Measurements from ENCODE around the gene SDK1. TPM values are rescaled to one million over a fixed set of nuclear protein-coding genes. Genes with fewer than 3 reads are reported as not detected.

Gene SDK1
- total and polyA plus RNA-seq, 2 experiments from 2014 or later = 2.1 to 10.0 TPM

DNA sequence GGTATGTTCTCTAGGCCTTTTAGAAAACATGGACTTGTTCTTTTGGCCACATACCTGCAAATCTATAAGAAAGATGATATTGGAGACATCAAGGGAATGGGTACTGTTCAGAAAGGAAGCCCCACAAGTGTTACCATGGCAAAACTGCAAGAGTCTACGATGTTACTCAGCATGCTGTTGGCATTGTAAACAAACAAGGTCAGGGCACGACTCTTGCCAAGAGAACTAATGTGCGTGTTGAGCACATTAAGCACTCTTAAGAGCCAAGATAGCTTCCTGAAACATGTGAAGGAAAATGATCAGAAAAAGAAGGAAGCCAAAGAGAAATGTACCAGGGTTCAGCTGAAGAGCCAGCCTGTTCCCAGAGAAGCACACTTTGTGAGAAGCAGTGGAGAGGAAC lies 37.1 kb downstream of the SDK1 start (continued):
- TF ChIP-seq, protein P1, sequence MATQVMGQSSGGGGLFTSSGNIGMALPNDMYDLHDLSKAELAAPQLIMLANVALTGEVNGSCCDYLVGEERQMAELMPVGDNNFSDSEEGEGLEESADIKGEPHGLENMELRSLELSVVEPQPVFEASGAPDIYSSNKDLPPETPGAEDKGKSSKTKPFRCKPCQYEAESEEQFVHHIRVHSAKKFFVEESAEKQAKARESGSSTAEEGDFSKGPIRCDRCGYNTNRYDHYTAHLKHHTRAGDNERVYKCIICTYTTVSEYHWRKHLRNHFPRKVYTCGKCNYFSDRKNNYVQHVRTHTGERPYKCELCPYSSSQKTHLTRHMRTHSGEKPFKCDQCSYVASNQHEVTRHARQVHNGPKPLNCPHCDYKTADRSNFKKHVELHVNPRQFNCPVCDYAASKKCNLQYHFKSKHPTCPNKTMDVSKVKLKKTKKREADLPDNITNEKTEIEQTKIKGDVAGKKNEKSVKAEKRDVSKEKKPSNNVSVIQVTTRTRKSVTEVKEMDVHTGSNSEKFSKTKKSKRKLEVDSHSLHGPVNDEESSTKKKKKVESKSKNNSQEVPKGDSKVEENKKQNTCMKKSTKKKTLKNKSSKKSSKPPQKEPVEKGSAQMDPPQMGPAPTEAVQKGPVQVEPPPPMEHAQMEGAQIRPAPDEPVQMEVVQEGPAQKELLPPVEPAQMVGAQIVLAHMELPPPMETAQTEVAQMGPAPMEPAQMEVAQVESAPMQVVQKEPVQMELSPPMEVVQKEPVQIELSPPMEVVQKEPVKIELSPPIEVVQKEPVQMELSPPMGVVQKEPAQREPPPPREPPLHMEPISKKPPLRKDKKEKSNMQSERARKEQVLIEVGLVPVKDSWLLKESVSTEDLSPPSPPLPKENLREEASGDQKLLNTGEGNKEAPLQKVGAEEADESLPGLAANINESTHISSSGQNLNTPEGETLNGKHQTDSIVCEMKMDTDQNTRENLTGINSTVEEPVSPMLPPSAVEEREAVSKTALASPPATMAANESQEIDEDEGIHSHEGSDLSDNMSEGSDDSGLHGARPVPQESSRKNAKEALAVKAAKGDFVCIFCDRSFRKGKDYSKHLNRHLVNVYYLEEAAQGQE (IDR thresholded peaks at IDR 0.05; ENCODE audit: unreplicated experiment) = no peak
- TF ChIP-seq ZNF114 (CRISPR knock-in tag; IDR thresholded peaks at IDR 0.05) = no peak
- TF ChIP-seq EZH2 (IDR thresholded peaks at IDR 0.05; ENCODE audit: low read depth, unreplicated experiment) = no peak
- no peak for TF ChIP-seq JUNB (IDR thresholded peaks at IDR 0.05; ENCODE audit: unreplicated experiment)
- TF ChIP-seq NANOG (IDR thresholded peaks at IDR 0.05; ENCODE audit: borderline replicate concordance) = no peak
- no peak for TF ChIP-seq EZH2phosphoT487 (IDR thresholded peaks at IDR 0.05; ENCODE audit: unreplicated experiment)
- no peak for TF ChIP-seq CREB1 (CRISPR knock-in tag; IDR thresholded peaks at IDR 0.05; ENCODE audit: low read depth)
- TF ChIP-seq STAT1 (IDR thresholded peaks at IDR 0.05; ENCODE audit: unreplicated experiment) = no peak
- TF ChIP-seq ZNF331 (CRISPR knock-in tag; IDR thresholded peaks at IDR 0.05; ENCODE audit: low read depth) = no peak

GRCh38 chr7:3345699-3346481 lies 44.8 kb downstream of the SDK1 start:
- H3K27me3 Mint-ChIP-seq (ENCODE audit: insufficient read depth, low read depth, poor library complexity) = no peaks in the 10 kb centered on the region
- H3K9me3 Mint-ChIP-seq = no peaks in the 10 kb centered on the region
- Histone ChIP-seq H3F3A (replicated peaks; ENCODE audit: low read depth) (no peaks in the 10 kb centered on the region), H3K79me2 (replicated peaks; ENCODE audit: insufficient read depth) (no peaks in the 10 kb centered on the region), H4K20me1 (replicated peaks; ENCODE audit: insufficient read depth) (no peaks in the 10 kb centered on the region), H3K36me3 (ENCODE audit: insufficient read depth) (no peaks in the 10 kb centered on the region), H3K27me3 (ENCODE audit: insufficient read depth) (no peaks in the 10 kb centered on the region), H3K4me2 (no peak overlapping the region), H3K27ac (ENCODE audit: low read depth) (no peak overlapping the region), H3K9me2 (ENCODE audit: insufficient read depth) (no peaks in the 10 kb centered on the region), H3K4me1 (ENCODE audit: insufficient read depth) (no peaks in the 10 kb centered on the region), H2AFZ (no peak overlapping the region), H3K4me3 (no peak overlapping the region)
- H3K4me3 Mint-ChIP-seq = no peak overlapping the region
- DNase-seq (ENCODE audit: low spot score) = no peak
- no peak for ATAC-seq
- H3K4me1 Mint-ChIP-seq = peaks cover 3% of the 10 kb centered on the region; the same call in 2 of the 3 replicates
- H3K36me3 Mint-ChIP-seq (ENCODE audit: low read depth) = no peaks in the 10 kb centered on the region
- H3K27ac Mint-ChIP-seq = peak overlapping the region; percentile 10
- TF ChIP-seq CTCF (conservative IDR thresholded peaks at IDR 0.05; ENCODE audit: low read depth in 2 of 2) (no peak), STAT1 (IDR thresholded peaks at IDR 0.05; ENCODE audit: unreplicated experiment) (no peak), CREB1 (CRISPR knock-in tag; IDR thresholded peaks at IDR 0.05; ENCODE audit: low read depth) (no peak), POLR2AphosphoS5 (IDR thresholded peaks at IDR 0.05; ENCODE audit: low read depth) (no peak), EZH2 (IDR thresholded peaks at IDR 0.05; ENCODE audit: low read depth, unreplicated experiment) (no peak)
- TF ChIP-seq, protein P2, sequence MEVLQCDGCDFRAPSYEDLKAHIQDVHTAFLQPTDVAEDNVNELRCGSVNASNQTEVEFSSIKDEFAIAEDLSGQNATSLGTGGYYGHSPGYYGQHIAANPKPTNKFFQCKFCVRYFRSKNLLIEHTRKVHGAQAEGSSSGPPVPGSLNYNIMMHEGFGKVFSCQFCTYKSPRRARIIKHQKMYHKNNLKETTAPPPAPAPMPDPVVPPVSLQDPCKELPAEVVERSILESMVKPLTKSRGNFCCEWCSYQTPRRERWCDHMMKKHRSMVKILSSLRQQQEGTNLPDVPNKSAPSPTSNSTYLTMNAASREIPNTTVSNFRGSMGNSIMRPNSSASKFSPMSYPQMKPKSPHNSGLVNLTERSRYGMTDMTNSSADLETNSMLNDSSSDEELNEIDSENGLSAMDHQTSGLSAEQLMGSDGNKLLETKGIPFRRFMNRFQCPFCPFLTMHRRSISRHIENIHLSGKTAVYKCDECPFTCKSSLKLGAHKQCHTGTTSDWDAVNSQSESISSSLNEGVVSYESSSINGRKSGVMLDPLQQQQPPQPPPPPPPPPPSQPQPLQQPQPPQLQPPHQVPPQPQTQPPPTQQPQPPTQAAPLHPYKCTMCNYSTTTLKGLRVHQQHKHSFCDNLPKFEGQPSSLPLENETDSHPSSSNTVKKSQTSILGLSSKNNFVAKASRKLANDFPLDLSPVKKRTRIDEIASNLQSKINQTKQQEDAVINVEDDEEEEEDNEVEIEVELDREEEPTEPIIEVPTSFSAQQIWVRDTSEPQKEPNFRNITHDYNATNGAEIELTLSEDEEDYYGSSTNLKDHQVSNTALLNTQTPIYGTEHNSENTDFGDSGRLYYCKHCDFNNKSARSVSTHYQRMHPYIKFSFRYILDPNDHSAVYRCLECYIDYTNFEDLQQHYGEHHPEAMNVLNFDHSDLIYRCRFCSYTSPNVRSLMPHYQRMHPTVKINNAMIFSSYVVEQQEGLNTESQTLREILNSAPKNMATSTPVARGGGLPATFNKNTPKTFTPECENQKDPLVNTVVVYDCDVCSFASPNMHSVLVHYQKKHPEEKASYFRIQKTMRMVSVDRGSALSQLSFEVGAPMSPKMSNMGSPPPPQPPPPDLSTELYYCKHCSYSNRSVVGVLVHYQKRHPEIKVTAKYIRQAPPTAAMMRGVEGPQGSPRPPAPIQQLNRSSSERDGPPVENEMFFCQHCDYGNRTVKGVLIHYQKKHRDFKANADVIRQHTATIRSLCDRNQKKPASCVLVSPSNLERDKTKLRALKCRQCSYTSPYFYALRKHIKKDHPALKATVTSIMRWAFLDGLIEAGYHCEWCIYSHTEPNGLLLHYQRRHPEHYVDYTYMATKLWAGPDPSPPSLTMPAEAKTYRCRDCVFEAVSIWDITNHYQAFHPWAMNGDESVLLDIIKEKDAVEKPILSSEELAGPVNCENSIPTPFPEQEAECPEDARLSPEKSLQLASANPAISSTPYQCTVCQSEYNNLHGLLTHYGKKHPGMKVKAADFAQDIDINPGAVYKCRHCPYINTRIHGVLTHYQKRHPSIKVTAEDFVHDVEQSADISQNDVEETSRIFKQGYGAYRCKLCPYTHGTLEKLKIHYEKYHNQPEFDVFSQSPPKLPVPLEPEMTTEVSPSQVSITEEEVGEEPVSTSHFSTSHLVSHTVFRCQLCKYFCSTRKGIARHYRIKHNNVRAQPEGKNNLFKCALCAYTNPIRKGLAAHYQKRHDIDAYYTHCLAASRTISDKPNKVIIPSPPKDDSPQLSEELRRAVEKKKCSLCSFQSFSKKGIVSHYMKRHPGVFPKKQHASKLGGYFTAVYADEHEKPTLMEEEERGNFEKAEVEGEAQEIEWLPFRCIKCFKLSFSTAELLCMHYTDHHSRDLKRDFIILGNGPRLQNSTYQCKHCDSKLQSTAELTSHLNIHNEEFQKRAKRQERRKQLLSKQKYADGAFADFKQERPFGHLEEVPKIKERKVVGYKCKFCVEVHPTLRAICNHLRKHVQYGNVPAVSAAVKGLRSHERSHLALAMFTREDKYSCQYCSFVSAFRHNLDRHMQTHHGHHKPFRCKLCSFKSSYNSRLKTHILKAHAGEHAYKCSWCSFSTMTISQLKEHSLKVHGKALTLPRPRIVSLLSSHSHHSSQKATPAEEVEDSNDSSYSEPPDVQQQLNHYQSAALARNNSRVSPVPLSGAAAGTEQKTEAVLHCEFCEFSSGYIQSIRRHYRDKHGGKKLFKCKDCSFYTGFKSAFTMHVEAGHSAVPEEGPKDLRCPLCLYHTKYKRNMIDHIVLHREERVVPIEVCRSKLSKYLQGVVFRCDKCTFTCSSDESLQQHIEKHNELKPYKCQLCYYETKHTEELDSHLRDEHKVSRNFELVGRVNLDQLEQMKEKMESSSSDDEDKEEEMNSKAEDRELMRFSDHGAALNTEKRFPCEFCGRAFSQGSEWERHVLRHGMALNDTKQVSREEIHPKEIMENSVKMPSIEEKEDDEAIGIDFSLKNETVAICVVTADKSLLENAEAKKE (CRISPR knock-in tag; IDR thresholded peaks at IDR 0.05) = no peak

Data from GM23338 (cell line).